Prostate gland (tissue), 2 donors: ENCODE data around the gene UBE2J1. TPM values are rescaled to one million over a fixed set of nuclear protein-coding genes. Genes with fewer than 3 reads are reported as not detected.
"Not testable (repeated sequence)": the region's sequence is repeated elsewhere in the genome, so short reads cannot be mapped to it uniquely, and the experiment has no call there.

Source experiments
- DNase-seq: peaks from one replicate; pipeline ENCODE4 v3.0.0-alpha.2; 2019; ENCODE audit warnings: low spot score
- H3K27ac ChIP-seq, 2 donors: fragments of 200-600 bp; sonication (generic); 2 replicates each; pipeline ENCODE4 v1.5.1; 2017 to 2019
- H3K27me3 ChIP-seq: fragments of 200-600 bp; sonication (generic); replicated peaks from 2 replicates; pipeline ENCODE4 v1.5.1; 2019; ENCODE audit not compliant: insufficient read depth
- H3K36me3 ChIP-seq, 2 donors: fragments of 200-600 bp; sonication (generic); 1 replicate in 1 of 2; 2 replicates in 1 of 2; pipeline versions ENCODE4 v1.5.1 to v1.8.1; 2017 to 2019
- H3K4me1 ChIP-seq: fragments of 200-600 bp; sonication (generic); replicated peaks from 2 replicates; pipeline ENCODE4 v1.5.1; 2019
- H3K4me3 ChIP-seq, 2 donors: fragments of 200-600 bp; sonication (generic); 2 replicates each; pipeline ENCODE4 v1.5.1; 2017 to 2019
- H3K9me3 ChIP-seq: fragments of 200-600 bp; sonication (generic); 2 replicates; pipeline ENCODE4 v1.5.1; 2017
- POLR2A ChIP-seq: fragments of 450-650 bp; IDR thresholded peaks from one replicate; pipeline ENCODE4 v1.6.1; 2016; ENCODE audit warnings: antibody characterized with exemption, mild to moderate bottlenecking
- POLR2AphosphoS5 ChIP-seq: sonication (generic); formaldehyde crosslinking; IDR thresholded peaks from one replicate; pipeline ENCODE4 v1.6.1; 2017; ENCODE audit warnings: antibody characterized with exemption
- WGBS: methylation state at CpG from one replicate; pipeline ENCODE4 v1.1.5; 2018; 5-methylcytosine and 5-hydroxymethylcytosine counted together
- intact Hi-C: fragments of 100-400 bp; cut with DNase I; formaldehyde crosslinking; loops from one replicate; pipeline ENCODE4 v1.14.2; 2022
- total RNA-seq, 2 donors: library from RNA; depleted of rRNA; stranded (reverse); fragments of >200 nt; gene quantifications; one replicate each; pipeline ENCODE4 v1.1.0, GENCODE V29; 2016
- TF ChIP-seq, protein P1 (sequence below), 4 experiments: fragments of 200-600 bp in 2 of 4; fragments of 450-650 bp in 2 of 4; sonication (generic) in 2 of 4; IDR thresholded peaks; 1 replicate in 3 of 4; 2 replicates in 1 of 4; pipeline ENCODE4 v1.5.1; 2016 to 2019; ENCODE audit warnings: antibody characterized with exemption in 4 of 4, mild to moderate bottlenecking in 2 of 4, moderate library complexity in 2 of 4

Gene UBE2J1
- total RNA-seq, 2 donors from 2014 or later = 31.7 to 98.4 TPM

DNA sequence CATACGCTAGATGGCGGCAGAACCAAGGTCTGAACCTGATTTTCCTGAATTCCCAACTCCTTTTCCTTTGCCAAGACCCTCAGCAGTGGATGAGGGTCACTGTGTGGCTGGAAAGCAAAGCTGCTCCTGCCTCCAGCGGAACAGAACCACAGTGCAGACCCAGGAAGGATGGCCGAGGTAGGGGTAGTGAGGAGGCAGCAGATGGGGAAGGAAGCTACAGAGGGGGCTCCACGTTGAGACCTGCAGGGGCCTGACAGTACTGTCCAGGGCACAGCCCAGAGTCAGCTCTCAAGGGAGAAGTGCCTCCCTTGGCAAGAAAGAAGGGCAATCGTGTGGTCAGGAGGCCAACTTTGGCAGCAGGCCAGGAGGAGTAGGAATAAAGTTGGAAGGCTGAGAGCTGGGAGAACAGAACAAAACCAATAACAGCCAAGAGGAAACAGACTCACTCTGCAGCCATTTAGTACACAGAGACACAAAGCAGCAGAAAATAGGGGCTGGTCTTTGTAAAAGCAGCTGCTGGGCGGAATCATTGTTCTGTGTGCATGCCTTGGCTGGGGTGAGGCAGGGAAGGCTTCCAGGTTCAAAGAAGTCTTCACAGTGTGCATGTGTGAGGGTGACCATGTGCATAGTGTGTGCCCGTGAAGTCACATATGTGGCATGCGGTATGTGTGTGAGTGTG is 40.5 kb downstream of the UBE2J1 start:
- H3K4me3 ChIP-seq = peak overlapping the region in 1 of 2 donors; percentile 3
- whole genome bisulfite sequencing = 20% methylated on average over 9 of the region's 9 CpGs
- intact Hi-C loops = loop anchor here (5.0 kb wide), 1 partner anchor 55 kb away; no protein-coding TSS in a partner anchor
- peaks cover 3% of the 10 kb centered on the region for H3K4me1 ChIP-seq
- DNase-seq = peak; percentile 59
- peak; percentile 35 for TF ChIP-seq POLR2AphosphoS5
- TF ChIP-seq, protein P1, sequence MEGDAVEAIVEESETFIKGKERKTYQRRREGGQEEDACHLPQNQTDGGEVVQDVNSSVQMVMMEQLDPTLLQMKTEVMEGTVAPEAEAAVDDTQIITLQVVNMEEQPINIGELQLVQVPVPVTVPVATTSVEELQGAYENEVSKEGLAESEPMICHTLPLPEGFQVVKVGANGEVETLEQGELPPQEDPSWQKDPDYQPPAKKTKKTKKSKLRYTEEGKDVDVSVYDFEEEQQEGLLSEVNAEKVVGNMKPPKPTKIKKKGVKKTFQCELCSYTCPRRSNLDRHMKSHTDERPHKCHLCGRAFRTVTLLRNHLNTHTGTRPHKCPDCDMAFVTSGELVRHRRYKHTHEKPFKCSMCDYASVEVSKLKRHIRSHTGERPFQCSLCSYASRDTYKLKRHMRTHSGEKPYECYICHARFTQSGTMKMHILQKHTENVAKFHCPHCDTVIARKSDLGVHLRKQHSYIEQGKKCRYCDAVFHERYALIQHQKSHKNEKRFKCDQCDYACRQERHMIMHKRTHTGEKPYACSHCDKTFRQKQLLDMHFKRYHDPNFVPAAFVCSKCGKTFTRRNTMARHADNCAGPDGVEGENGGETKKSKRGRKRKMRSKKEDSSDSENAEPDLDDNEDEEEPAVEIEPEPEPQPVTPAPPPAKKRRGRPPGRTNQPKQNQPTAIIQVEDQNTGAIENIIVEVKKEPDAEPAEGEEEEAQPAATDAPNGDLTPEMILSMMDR (IDR thresholded peaks at IDR 0.05) = peak in 3 of 4 experiments; percentile 56 to 71 (median 59)
- no peak for TF ChIP-seq POLR2A
- H3K27ac ChIP-seq = peak overlapping the region; percentile 43 to 73
- no peaks in the 10 kb centered on the region for H3K9me3 ChIP-seq
- no peaks in the 10 kb centered on the region for H3K36me3 ChIP-seq
- H3K27me3 ChIP-seq = no peaks in the 10 kb centered on the region

DNA sequence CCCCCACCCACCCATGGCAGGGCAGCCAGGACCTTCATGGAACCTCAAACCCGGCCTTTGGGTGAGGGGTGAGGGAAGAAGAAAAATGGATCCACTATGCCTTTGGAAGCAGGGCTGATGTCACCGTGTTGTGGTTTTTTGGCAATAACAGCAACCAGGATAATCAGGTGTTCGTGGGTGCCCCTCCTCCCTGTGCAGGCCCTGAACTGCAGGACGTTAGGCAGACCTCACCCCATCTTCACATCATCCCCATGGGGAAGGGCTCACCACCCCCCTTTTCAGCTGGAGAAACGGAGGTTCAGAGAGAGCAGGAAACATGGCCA is 41.0 kb downstream of the UBE2J1 start:
- no peaks in the 10 kb centered on the region for H3K36me3 ChIP-seq
- H3K4me3 ChIP-seq = no peak overlapping the region
- intact Hi-C loops = loop anchor here (5.0 kb wide), 1 partner anchor 56 kb away; no protein-coding TSS in a partner anchor
- peaks cover 3% of the 10 kb centered on the region for H3K4me1 ChIP-seq
- TF ChIP-seq POLR2A (no peak), POLR2AphosphoS5 (no peak)
- TF ChIP-seq, protein P1 (IDR thresholded peaks at IDR 0.05) = no peak
- H3K27ac ChIP-seq = peak overlapping the region in 1 of 2 donors; percentile 73
- no peak for DNase-seq
- H3K9me3 ChIP-seq = no peaks in the 10 kb centered on the region
- H3K27me3 ChIP-seq = no peaks in the 10 kb centered on the region
- WGBS = 25% methylated on average over 5 of the region's 5 CpGs

DNA sequence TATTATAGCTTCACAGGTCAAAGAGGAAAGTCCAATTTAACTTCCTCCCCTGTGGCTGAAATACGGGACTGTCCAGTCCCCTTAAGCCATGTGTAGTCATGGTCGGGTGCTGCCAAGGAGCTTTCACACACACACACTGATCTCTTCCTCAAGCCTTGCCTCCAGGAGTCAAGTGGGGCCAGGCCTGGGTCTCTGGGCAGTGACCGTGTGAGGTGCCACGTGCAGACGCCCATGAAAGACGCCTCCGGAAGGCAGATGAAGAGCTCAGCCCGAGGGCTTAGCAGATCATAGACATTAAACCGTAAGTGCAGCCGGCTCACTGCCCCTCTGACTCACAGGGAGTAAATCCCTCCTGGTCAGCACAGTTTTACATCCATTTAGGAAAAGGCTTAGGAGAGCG is 41.6 kb downstream of the UBE2J1 start:
- intact Hi-C loops = loop anchor here (5.0 kb wide), 1 partner anchor 56 kb away; no protein-coding TSS in a partner anchor
- Histone ChIP-seq H3K36me3 (no peaks in the 10 kb centered on the region), H3K27ac (no peak overlapping the region), H3K27me3 (no peaks in the 10 kb centered on the region), H3K4me3 (no peak overlapping the region), H3K4me1 (peaks cover 3% of the 10 kb centered on the region), H3K9me3 (no peaks in the 10 kb centered on the region)
- no peak for TF ChIP-seq POLR2AphosphoS5
- TF ChIP-seq, protein P1 (IDR thresholded peaks at IDR 0.05) = no peak
- TF ChIP-seq POLR2A = no peak
- no peak for DNase-seq
- 67% methylated on average over 11 of the region's 11 CpGs for WGBS

DNA sequence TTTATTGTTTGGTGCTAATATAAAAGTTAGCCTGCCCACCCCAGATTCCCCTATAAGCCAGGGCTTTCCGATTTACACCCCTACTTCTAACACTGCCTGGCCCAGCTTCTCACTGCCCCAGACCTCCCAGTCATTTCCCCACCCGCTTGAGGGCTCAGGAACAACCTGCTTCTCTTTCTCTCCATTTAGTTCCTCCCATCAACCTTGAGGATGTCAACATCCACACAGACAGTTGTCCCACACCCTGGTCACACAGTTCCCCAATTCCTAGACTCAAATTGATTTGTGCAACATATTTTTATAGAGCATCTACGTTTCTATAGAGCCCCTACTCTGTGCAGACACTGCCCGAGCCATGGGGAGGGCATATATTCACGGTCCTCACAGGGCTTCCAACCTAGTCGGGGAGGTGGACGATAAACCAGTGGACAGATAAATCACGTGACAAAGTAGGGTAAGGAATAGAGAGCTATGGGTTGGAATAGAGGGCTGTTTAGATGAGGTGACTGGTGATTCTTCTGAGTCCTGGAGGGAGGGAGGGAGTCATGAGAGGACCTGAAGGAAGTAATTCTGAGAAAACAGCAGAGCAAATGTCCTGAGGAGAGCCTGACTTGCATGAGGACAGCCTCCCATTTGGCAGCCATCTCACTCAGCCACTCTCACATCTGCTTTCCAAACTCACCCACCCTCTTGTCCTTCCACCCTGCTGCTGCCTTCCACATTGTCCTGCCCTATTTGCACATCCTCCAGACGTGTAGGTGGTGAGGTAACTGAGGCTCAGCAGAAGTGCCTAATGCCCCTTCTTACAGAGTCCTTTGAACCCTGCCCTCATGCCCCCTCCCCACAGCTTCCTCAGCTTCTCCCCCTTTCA is 43.8 kb downstream of the UBE2J1 start:
- DNase-seq = no peak
- Histone ChIP-seq H3K4me1 (peaks cover 3% of the 10 kb centered on the region), H3K9me3 (no peaks in the 10 kb centered on the region), H3K36me3 (no peaks in the 10 kb centered on the region), H3K27ac (no peak overlapping the region), H3K4me3 (no peak overlapping the region), H3K27me3 (no peaks in the 10 kb centered on the region)
- intact Hi-C loops = no loop called here
- TF ChIP-seq POLR2A (no peak), POLR2AphosphoS5 (no peak)
- TF ChIP-seq, protein P1 (IDR thresholded peaks at IDR 0.05) = no peak
- WGBS = 82% methylated on average over 9 of the region's 9 CpGs

DNA sequence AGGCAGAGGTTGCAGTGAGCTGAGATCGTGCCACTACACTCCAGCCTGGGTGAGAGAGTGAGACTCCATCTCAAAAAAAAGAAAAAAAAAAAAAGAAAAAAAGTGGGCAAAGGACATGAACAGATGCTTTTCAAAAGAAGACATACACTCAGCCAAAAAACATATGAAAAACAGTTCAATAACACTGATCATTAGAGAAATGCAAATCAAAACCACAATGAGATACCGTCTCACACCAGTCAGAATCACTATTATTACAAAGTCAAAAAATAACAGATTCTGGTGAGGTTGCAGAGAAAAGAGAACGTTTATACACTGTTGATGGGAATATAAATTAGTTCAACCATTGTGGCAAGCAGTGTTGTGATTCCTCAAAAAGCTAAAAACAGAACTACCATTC is 48.0 kb downstream of the UBE2J1 start:
- H3K27me3 ChIP-seq, H3K36me3 ChIP-seq, H3K27ac ChIP-seq, H3K4me1 ChIP-seq, DNase-seq, H3K9me3 ChIP-seq, H3K4me3 ChIP-seq, intact Hi-C loops: not testable (repeated sequence)
- 82% methylated on average over 3 of the region's 3 CpGs for WGBS
